Measurements from ENCODE around the gene FOXQ1. TPM values are rescaled to one million over a fixed set of nuclear protein-coding genes. Genes with fewer than 3 reads are reported as not detected.
A peak's percentile ranks its signal among the peaks of the same experiment; 100 is the strongest.

FOXQ1 gene
- total RNA-seq, 1 donor from 2014 or later = 6.4 TPM

DNA sequence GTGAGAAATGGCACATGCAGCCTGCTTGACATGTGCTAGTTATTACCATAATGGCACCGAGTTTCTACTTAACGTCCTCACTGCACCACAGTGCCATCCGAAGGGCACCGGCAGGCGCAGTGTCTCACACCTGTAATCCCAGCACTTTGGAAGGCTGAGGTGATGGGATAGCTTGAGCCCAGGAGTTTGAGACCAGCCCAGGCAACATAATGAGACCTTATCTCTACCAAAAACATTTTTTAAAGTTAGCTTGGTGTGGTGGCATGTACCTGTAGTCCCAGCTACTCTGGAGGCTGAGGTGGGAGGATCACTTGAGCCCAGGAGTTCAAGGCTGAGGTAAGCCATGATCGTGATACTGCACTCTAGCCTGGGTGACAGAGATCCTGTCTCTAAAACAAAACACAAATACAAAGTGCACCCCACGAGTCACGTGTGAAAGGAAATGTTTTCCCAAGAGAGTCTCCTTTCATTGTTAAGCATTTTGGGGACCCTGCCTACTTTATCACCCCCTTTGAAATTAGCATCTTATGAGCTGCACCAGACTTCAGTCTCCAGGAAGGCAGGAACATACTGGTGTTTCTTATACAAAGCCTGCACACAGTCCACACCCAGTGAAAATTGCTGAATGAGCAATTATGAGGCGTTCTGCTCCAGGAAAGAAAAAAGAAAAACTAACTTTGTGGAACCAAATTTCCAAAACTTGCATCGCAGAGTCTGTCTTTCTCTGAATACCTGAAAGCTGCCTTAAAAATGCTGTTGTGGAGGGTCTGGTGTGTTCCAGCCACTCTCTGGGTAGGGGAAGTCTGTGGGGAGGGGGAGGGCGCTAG is 47.1 kb upstream of the FOXQ1 start:
- Histone ChIP-seq H3K27ac (no peak overlapping the region), H3K9me3 (no peaks in the 10 kb centered on the region), H3K27me3 (no peaks in the 10 kb centered on the region), H3K4me3 (no peak overlapping the region), H3K36me3 (no peaks in the 10 kb centered on the region), H3K4me1 (no peaks in the 10 kb centered on the region)
- TF ChIP-seq POLR2A (IDR thresholded peaks at IDR 0.05) = no peak
- no peak for DNase-seq (ENCODE audit: extremely low spot score in 2 of 2)
- intact Hi-C loops (cut with DNase I) = no loop called here

DNA sequence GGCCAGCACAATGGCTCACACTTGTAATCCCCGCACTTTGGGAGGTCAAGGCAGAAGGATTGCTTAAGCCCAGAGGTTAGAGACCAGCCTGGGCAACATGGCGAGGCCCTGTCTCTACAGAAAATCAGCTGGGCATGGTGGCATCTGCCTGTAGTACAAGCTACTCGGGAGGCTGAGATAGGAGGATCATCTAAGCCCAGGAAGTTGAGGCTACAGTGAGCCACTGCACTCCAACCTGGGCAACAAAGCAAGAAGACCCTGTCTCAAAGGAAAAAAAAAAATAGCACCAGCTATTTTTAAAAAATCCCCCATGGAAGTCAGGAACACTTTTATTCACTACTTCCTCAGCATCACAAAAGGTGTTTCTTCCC is 45.2 kb upstream of the FOXQ1 start:
- no peak for DNase-seq (ENCODE audit: extremely low spot score in 2 of 2)
- Histone ChIP-seq H3K9me3 (no peaks in the 10 kb centered on the region), H3K4me1 (no peaks in the 10 kb centered on the region), H3K27ac (no peak overlapping the region), H3K36me3 (no peaks in the 10 kb centered on the region), H3K4me3 (no peak overlapping the region), H3K27me3 (no peaks in the 10 kb centered on the region)
- intact Hi-C loops (cut with DNase I) = no loop called here
- TF ChIP-seq POLR2AphosphoS5 (IDR thresholded peaks at IDR 0.05; ENCODE audit: insufficient read depth in 1 of 2, low read depth in 1 of 2) (no peak), POLR2A (IDR thresholded peaks at IDR 0.05) (no peak)
- TF ChIP-seq, protein P1, sequence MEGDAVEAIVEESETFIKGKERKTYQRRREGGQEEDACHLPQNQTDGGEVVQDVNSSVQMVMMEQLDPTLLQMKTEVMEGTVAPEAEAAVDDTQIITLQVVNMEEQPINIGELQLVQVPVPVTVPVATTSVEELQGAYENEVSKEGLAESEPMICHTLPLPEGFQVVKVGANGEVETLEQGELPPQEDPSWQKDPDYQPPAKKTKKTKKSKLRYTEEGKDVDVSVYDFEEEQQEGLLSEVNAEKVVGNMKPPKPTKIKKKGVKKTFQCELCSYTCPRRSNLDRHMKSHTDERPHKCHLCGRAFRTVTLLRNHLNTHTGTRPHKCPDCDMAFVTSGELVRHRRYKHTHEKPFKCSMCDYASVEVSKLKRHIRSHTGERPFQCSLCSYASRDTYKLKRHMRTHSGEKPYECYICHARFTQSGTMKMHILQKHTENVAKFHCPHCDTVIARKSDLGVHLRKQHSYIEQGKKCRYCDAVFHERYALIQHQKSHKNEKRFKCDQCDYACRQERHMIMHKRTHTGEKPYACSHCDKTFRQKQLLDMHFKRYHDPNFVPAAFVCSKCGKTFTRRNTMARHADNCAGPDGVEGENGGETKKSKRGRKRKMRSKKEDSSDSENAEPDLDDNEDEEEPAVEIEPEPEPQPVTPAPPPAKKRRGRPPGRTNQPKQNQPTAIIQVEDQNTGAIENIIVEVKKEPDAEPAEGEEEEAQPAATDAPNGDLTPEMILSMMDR (IDR thresholded peaks at IDR 0.05) = no peak

DNA sequence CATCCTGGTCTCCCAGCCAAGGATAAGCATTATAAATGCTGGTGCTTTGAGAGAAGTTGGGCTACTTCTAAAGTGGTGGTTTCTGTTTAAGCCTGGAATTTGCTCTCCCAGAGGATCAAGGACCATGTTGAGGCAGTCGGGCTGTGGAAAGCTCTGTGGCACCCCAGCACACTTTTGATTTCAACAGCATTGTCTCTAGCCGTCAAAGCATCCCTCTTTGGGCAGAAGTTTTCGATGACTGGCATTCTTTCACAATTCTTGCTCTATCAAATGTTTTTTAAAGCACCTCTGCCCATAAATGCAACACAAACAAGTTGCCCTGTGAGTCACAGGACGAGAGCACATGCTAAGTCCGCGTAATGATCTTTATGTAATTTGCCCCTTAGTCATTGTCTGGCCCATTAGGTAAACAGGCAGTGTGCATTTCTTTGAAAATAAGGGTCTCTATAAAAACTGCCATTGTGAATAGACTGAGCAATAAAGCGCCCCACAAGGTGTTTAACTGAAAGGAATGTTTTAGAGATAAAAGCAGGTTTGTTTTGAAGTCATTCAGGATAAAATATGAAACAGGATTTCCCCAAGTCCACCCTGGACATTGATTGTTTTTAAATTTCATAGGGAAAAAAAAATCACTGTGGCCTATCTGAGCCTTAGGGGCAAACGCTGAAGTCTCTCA is 44.7 kb upstream of the FOXQ1 start:
- no peaks in the 10 kb centered on the region for H3K36me3 ChIP-seq
- H3K4me3 ChIP-seq = no peak overlapping the region
- intact Hi-C loops (cut with DNase I) = no loop called here
- DNase-seq (ENCODE audit: extremely low spot score in 2 of 2) = no peak
- H3K4me1 ChIP-seq = no peaks in the 10 kb centered on the region
- H3K9me3 ChIP-seq = no peaks in the 10 kb centered on the region
- TF ChIP-seq POLR2A (IDR thresholded peaks at IDR 0.05) (no peak), POLR2AphosphoS5 (IDR thresholded peaks at IDR 0.05; ENCODE audit: insufficient read depth in 1 of 2, low read depth in 1 of 2) (peak in 1 of 2 donors; percentile 55)
- TF ChIP-seq, protein P1 (IDR thresholded peaks at IDR 0.05) = no peak
- no peaks in the 10 kb centered on the region for H3K27me3 ChIP-seq
- H3K27ac ChIP-seq = no peak overlapping the region

DNA sequence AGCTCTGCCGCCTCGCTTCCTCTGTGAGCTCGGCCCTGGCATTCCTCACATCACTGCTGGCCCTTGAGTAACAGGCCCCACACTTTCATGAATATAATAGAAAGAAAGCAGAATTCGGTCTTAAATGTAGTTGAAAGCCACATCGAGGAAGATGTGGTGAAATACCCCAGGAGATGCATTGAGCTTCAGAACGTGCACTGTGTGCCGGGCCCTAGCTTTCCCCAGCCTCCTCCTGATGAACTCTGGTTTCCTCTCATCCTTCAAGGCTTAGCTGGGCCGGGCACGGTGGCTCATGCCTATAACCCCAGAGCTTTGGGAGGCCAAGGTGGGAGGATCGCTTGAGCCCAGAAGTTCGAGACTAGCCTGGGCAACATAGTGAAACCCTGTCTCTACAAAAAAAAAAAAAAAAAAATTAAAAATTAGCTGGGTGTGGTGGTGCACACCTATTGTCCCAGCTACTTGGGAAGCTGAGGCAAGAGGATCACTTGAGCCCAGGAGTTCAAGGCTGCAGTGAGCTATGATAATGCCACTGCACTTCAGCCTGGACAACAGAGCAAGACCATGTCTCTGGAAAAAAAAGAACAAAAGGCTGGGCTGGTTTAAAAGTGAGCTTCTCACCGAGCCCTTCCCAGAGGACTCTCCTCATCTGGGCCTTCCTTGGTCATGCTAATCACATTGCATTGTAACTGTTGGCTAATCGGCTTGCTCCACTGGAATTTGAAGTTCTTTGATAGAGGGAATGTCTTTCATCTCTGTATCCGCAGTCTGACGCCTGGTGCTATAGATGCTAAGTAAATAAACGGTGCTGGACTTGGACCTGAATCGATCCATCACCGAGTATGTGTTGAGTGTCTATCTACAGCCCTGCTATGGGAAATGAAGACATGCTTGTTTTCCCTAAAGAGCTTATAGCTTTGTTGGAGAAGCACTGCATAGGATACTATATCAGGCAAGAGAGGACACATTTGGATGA is 43.8 kb upstream of the FOXQ1 start:
- DNase-seq (ENCODE audit: extremely low spot score in 2 of 2) = no peak
- Histone ChIP-seq H3K9me3 (no peaks in the 10 kb centered on the region), H3K27me3 (no peaks in the 10 kb centered on the region), H3K27ac (no peak overlapping the region), H3K4me1 (no peaks in the 10 kb centered on the region), H3K36me3 (no peaks in the 10 kb centered on the region), H3K4me3 (no peak overlapping the region)
- intact Hi-C loops (cut with DNase I) = no loop called here
- TF ChIP-seq POLR2A (IDR thresholded peaks at IDR 0.05) (no peak), POLR2AphosphoS5 (IDR thresholded peaks at IDR 0.05; ENCODE audit: insufficient read depth in 1 of 2, low read depth in 1 of 2) (no peak)
- TF ChIP-seq, protein P1 (IDR thresholded peaks at IDR 0.05) = no peak

DNA sequence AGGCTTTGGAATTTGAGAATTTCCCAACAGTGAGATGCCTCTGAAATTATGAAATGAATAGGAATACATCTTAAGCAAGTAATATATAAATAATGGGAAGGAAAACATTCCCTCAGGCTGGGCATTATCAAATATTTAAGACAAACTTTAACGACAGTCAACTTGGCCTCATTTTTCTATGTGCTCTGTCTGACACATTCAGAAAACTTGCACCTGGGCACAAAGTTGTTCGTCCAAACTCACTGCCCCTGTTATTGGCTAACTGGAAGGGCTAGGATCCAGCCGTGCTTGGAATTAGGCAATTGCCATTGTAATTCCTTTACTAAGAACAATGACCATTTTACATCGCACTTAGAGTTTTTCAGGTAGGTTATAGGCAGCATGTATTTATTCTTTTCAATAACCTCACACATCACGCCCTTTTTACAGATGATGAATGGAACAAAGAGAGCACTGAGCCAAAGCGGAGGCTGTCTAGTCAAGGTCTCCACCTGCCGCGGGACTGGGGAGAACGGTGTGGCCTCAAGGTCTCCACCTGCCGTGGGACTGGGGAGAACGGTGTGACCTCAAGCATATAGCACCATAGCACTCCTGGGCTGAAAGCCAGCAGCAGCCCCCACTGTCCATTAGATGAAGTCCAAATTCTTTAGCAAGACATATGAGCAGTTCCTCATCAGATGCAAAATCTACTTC is 40.7 kb upstream of the FOXQ1 start:
- Histone ChIP-seq H3K27ac (no peak overlapping the region), H3K9me3 (no peaks in the 10 kb centered on the region), H3K27me3 (no peaks in the 10 kb centered on the region), H3K36me3 (no peaks in the 10 kb centered on the region), H3K4me3 (no peak overlapping the region), H3K4me1 (no peaks in the 10 kb centered on the region)
- DNase-seq (ENCODE audit: extremely low spot score in 2 of 2) = no peak
- TF ChIP-seq, protein P1 (IDR thresholded peaks at IDR 0.05) = no peak
- TF ChIP-seq POLR2AphosphoS5 (IDR thresholded peaks at IDR 0.05; ENCODE audit: insufficient read depth in 1 of 2, low read depth in 1 of 2) (no peak), POLR2A (IDR thresholded peaks at IDR 0.05) (no peak)
- intact Hi-C loops (cut with DNase I) = no loop called here
